ENCODE data around the gene KIAA1549.

The KIAA1549 gene

GRCh38 chr7:138957217-138957616 lies 24.0 kb downstream of the KIAA1549 start:
- TF ChIP-seq CTCF (IDR thresholded peaks at IDR 0.05; ENCODE audit: extremely low read depth, insufficient read depth, missing control alignments): no peak
- in situ Hi-C loops (cut with MboI; ENCODE audit: low pct_unique_long_range_greater_than_20kb, low sequenced_read_pairs, unreplicated experiment): no loop called here
- DNase-seq (ENCODE audit: low spot score): no peak

GRCh38 chr7:138954545-138955475 lies 26.4 kb downstream of the KIAA1549 start:
- no peak for TF ChIP-seq CTCF (IDR thresholded peaks at IDR 0.05; ENCODE audit: extremely low read depth, insufficient read depth, missing control alignments)
- in situ Hi-C loops (cut with MboI; ENCODE audit: low pct_unique_long_range_greater_than_20kb, low sequenced_read_pairs, unreplicated experiment): no loop called here
- DNase-seq (ENCODE audit: low spot score): no peak

GRCh38 chr7:138952791-138953190 lies 28.4 kb downstream of the KIAA1549 start:
- no peak for TF ChIP-seq CTCF (IDR thresholded peaks at IDR 0.05; ENCODE audit: extremely low read depth, insufficient read depth, missing control alignments)
- in situ Hi-C loops (cut with MboI; ENCODE audit: low pct_unique_long_range_greater_than_20kb, low sequenced_read_pairs, unreplicated experiment): no loop called here
- DNase-seq (ENCODE audit: low spot score): no peak

GRCh38 chr7:138951953-138952352 lies 29.2 kb downstream of the KIAA1549 start:
- no peak for TF ChIP-seq CTCF (IDR thresholded peaks at IDR 0.05; ENCODE audit: extremely low read depth, insufficient read depth, missing control alignments)
- in situ Hi-C loops (cut with MboI; ENCODE audit: low pct_unique_long_range_greater_than_20kb, low sequenced_read_pairs, unreplicated experiment): no loop called here
- DNase-seq (ENCODE audit: low spot score): no peak

- TF ChIP-seq CTCF (IDR thresholded peaks at IDR 0.05; ENCODE audit: extremely low read depth, insufficient read depth, missing control alignments): no peak
- in situ Hi-C loops (cut with MboI; ENCODE audit: low pct_unique_long_range_greater_than_20kb, low sequenced_read_pairs, unreplicated experiment): no loop called here
- DNase-seq (ENCODE audit: low spot score): no peak
These were observed 31.6 kb downstream of the KIAA1549 start for GRCh38 chr7:138949421-138950088.

- DNase-seq (ENCODE audit: low spot score): no peak
- in situ Hi-C loops (cut with MboI; ENCODE audit: low pct_unique_long_range_greater_than_20kb, low sequenced_read_pairs, unreplicated experiment): no loop called here
- TF ChIP-seq CTCF (IDR thresholded peaks at IDR 0.05; ENCODE audit: extremely low read depth, insufficient read depth, missing control alignments): no peak
These were observed 32.8 kb downstream of the KIAA1549 start for GRCh38 chr7:138948403-138948802.
